Ishikawa (cell line): ENCODE results near the gene ECHDC3.

Source experiments
- CEBPB ChIP-seq: IDR thresholded peaks from 2 replicates; pipeline ENCODE4 v1.6.1; 2012
- CREB1 ChIP-seq: IDR thresholded peaks from 2 replicates; pipeline ENCODE4 v1.6.1; 2012; ENCODE audit warnings: low read depth
- EGR1 ChIP-seq: IDR thresholded peaks from 2 replicates; pipeline ENCODE4 v1.6.1; 2012
- EP300 ChIP-seq: IDR thresholded peaks from 2 replicates; pipeline ENCODE4 v1.6.1; 2012; ENCODE audit warnings: borderline replicate concordance
- FOXM1 ChIP-seq: IDR thresholded peaks from 2 replicates; pipeline ENCODE4 v1.6.1; 2012; ENCODE audit warnings: low read depth, borderline replicate concordance
- NFIC ChIP-seq: IDR thresholded peaks from 2 replicates; pipeline ENCODE4 v1.6.1; 2012
- RAD21 ChIP-seq: IDR thresholded peaks from 2 replicates; pipeline ENCODE4 v1.6.1; 2012; ENCODE audit warnings: low read depth
- TAF1 ChIP-seq: IDR thresholded peaks from 2 replicates; pipeline ENCODE4 v1.6.1; 2012; ENCODE audit warnings: low read depth, mild to moderate bottlenecking
- TCF12 ChIP-seq: IDR thresholded peaks from 2 replicates; pipeline ENCODE4 v1.6.1; 2012; ENCODE audit warnings: low read depth
- TEAD4 ChIP-seq: IDR thresholded peaks from 2 replicates; pipeline ENCODE4 v1.6.1; 2012
- YY1 ChIP-seq: IDR thresholded peaks from 2 replicates; pipeline ENCODE4 v1.6.1; 2012; ENCODE audit warnings: low read depth
- ZBTB7A ChIP-seq: IDR thresholded peaks from 2 replicates; pipeline ENCODE4 v1.6.1; 2012; ENCODE audit warnings: low read depth
- TF ChIP-seq, protein P1 (sequence below): IDR thresholded peaks from 2 replicates; pipeline ENCODE4 v1.6.1; 2012
- TF ChIP-seq, protein P2 (sequence below): IDR thresholded peaks from 2 replicates; pipeline ENCODE4 v1.6.1; 2012
- TF ChIP-seq, protein P3 (sequence below): IDR thresholded peaks from 2 replicates; pipeline ENCODE4 v1.6.1; 2012; ENCODE audit warnings: low read depth, mild to moderate bottlenecking

Gene ECHDC3

DNA sequence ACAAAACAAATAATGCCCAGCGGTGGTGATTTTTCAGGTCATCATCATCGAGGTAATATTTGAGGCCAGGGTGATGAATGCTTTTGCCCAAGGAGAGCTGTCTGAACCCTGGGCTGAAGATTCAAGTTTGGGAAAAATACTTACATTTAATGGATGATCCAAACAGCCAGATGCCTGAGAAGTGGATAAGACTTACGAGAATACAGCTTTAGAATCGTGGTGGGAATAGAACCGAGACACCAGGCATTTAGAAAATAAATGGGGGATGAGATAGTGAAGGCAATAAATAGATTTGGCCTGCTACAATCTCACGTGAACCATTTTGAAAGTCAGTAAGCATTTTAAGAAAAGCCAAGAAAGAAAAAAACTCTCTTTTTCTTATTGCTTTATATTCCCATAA, 68.8 kb downstream of the ECHDC3 start:
- TF ChIP-seq, protein P1, sequence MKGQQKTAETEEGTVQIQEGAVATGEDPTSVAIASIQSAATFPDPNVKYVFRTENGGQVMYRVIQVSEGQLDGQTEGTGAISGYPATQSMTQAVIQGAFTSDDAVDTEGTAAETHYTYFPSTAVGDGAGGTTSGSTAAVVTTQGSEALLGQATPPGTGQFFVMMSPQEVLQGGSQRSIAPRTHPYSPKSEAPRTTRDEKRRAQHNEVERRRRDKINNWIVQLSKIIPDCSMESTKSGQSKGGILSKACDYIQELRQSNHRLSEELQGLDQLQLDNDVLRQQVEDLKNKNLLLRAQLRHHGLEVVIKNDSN, result no peak
- TF ChIP-seq YY1 (no peak), TCF12 (no peak), FOXM1 (no peak), TAF1 (no peak), EP300 (no peak)

DNA sequence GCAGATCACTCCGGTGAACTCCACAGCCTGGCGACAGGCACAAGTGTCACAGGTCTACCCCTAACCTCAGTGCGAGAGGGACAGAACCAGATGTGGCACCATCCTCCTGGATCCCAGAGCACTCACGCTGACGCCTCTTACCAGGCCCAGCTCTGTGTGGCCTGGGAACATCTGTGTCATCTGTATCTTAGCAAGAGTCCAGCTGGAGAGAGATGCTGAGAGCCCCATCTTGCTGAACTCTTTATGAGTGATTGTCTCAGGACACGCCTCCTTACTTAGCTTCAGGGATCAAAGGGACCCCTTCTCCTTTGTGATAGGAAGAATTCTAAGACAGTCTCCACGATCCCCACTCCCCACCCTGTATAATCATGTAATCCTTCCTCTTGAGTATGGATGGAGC, 71.0 kb downstream of the ECHDC3 start:
- TF ChIP-seq FOXM1 (no peak), TCF12 (no peak), CREB1 (no peak), RAD21 (no peak), EGR1 (no peak), ZBTB7A (no peak), TEAD4 (no peak), NFIC (no peak), YY1 (no peak), TAF1 (no peak), CEBPB (no peak), EP300 (no peak)
- TF ChIP-seq, protein P1, result no peak
- TF ChIP-seq, protein P2, sequence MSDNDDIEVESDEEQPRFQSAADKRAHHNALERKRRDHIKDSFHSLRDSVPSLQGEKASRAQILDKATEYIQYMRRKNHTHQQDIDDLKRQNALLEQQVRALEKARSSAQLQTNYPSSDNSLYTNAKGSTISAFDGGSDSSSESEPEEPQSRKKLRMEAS, result no peak
- TF ChIP-seq, protein P3, sequence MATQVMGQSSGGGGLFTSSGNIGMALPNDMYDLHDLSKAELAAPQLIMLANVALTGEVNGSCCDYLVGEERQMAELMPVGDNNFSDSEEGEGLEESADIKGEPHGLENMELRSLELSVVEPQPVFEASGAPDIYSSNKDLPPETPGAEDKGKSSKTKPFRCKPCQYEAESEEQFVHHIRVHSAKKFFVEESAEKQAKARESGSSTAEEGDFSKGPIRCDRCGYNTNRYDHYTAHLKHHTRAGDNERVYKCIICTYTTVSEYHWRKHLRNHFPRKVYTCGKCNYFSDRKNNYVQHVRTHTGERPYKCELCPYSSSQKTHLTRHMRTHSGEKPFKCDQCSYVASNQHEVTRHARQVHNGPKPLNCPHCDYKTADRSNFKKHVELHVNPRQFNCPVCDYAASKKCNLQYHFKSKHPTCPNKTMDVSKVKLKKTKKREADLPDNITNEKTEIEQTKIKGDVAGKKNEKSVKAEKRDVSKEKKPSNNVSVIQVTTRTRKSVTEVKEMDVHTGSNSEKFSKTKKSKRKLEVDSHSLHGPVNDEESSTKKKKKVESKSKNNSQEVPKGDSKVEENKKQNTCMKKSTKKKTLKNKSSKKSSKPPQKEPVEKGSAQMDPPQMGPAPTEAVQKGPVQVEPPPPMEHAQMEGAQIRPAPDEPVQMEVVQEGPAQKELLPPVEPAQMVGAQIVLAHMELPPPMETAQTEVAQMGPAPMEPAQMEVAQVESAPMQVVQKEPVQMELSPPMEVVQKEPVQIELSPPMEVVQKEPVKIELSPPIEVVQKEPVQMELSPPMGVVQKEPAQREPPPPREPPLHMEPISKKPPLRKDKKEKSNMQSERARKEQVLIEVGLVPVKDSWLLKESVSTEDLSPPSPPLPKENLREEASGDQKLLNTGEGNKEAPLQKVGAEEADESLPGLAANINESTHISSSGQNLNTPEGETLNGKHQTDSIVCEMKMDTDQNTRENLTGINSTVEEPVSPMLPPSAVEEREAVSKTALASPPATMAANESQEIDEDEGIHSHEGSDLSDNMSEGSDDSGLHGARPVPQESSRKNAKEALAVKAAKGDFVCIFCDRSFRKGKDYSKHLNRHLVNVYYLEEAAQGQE, result no peak
